HEK293 (cell line): Measurements from ENCODE around the gene BRD3OS.

Experiments used
- BCL6B ChIP-seq: fragments of 450-650 bp; formaldehyde crosslinking; IDR thresholded peaks from 2 replicates; pipeline ENCODE4 v1.5.1; 2017; ENCODE audit warnings: missing biosample characterization, missing genetic modification characterization
- CTCF ChIP-seq: fragments of 450-650 bp; formaldehyde crosslinking; IDR thresholded peaks from 2 replicates; pipeline ENCODE4 v1.5.1; 2016; ENCODE audit warnings: missing biosample characterization, missing genetic modification characterization
- HOXD13 ChIP-seq: sonication (generic); formaldehyde crosslinking; IDR thresholded peaks from 2 replicates; pipeline ENCODE4 v1.8.0; 2022; ENCODE audit warnings: missing genetic modification reagents, borderline replicate concordance
- KLF16 ChIP-seq: fragments of 450-650 bp; formaldehyde crosslinking; IDR thresholded peaks from 2 replicates; pipeline ENCODE4 v1.5.1; 2017; ENCODE audit warnings: missing biosample characterization, missing genetic modification characterization
- PRDM10 ChIP-seq: fragments of 450-650 bp; formaldehyde crosslinking; IDR thresholded peaks from 2 replicates; pipeline ENCODE4 v1.5.1; 2016; ENCODE audit warnings: missing biosample characterization, missing genetic modification characterization
- RBAK ChIP-seq: fragments of 450-650 bp; formaldehyde crosslinking; IDR thresholded peaks from 2 replicates; pipeline ENCODE4 v1.5.1; 2016; ENCODE audit warnings: missing biosample characterization, missing genetic modification characterization
- SP2 ChIP-seq: fragments of 450-650 bp; formaldehyde crosslinking; IDR thresholded peaks from 2 replicates; pipeline ENCODE4 v1.5.1; 2016; ENCODE audit warnings: missing biosample characterization, missing genetic modification characterization
- ZNF274 ChIP-seq, 2 experiments: fragments of 200-500 bp in 1 of 2; fragments of 450-650 bp in 1 of 2; sonication (Bioruptor generic) in 1 of 2; formaldehyde crosslinking in 1 of 2; IDR thresholded peaks; 2 replicates each; pipeline versions ENCODE4 v1.5.1 to v1.6.1; 2014 to 2016; ENCODE audit warnings: borderline replicate concordance in 1 of 2, inconsistent platforms in 1 of 2, low read length in 1 of 2, missing biosample characterization in 1 of 2, missing genetic modification characterization in 1 of 2
- ZNF530 ChIP-seq: fragments of 450-650 bp; formaldehyde crosslinking; IDR thresholded peaks from 2 replicates; pipeline ENCODE4 v1.5.1; 2016; ENCODE audit warnings: low read depth, missing biosample characterization, missing genetic modification characterization
- ZNF664 ChIP-seq: fragments of 450-650 bp; formaldehyde crosslinking; IDR thresholded peaks from 2 replicates; pipeline ENCODE4 v1.5.1; 2016; ENCODE audit warnings: missing biosample characterization, missing genetic modification characterization
- ZNF76 ChIP-seq: fragments of 450-650 bp; formaldehyde crosslinking; IDR thresholded peaks from 2 replicates; pipeline ENCODE4; 2016; ENCODE audit warnings: low read depth, missing biosample characterization, missing genetic modification characterization, borderline replicate concordance
- ZNF792 ChIP-seq: fragments of 450-650 bp; formaldehyde crosslinking; IDR thresholded peaks from 2 replicates; pipeline ENCODE4 v1.5.1; 2016; ENCODE audit warnings: missing biosample characterization, missing genetic modification characterization
- ZNF837 ChIP-seq: fragments of 450-650 bp; formaldehyde crosslinking; IDR thresholded peaks from 2 replicates; pipeline ENCODE4 v1.5.1; 2016; ENCODE audit warnings: missing biosample characterization, missing genetic modification characterization

GRCh38 chr9:134052941-134053340 is 27.7 kb downstream of the BRD3OS start:
- TF ChIP-seq CTCF, result no peak
- TF ChIP-seq ZNF76, result no peak
- TF ChIP-seq ZNF837, result no peak
- no peak for TF ChIP-seq HOXD13 (CRISPR knock-in tag)
- no peak for TF ChIP-seq SP2
- no peak for TF ChIP-seq BCL6B
- no peak for TF ChIP-seq ZNF792
- no peak for TF ChIP-seq ZNF274 (IDR thresholded peaks at IDR 0.05; ENCODE audit: low read length)
- TF ChIP-seq ZNF274 (tag by site-specific recombination; IDR thresholded peaks at IDR 0.05; ENCODE audit: borderline replicate concordance), result no peak
- no peak for TF ChIP-seq ZNF664
- TF ChIP-seq PRDM10 (tag by site-specific recombination), result no peak
- no peak for TF ChIP-seq RBAK (tag by site-specific recombination)
- no peak for TF ChIP-seq KLF16 (tag by site-specific recombination)
- TF ChIP-seq ZNF530 (tag by site-specific recombination), result no peak
